Measurements from ENCODE around the gene PCDHB12. TPM values are rescaled to one million over a fixed set of nuclear protein-coding genes. Genes with fewer than 3 reads are reported as not detected.

Gene PCDHB12
- total and polyA plus RNA-seq, 2 donors = 3.4 to 6.9 TPM

DNA sequence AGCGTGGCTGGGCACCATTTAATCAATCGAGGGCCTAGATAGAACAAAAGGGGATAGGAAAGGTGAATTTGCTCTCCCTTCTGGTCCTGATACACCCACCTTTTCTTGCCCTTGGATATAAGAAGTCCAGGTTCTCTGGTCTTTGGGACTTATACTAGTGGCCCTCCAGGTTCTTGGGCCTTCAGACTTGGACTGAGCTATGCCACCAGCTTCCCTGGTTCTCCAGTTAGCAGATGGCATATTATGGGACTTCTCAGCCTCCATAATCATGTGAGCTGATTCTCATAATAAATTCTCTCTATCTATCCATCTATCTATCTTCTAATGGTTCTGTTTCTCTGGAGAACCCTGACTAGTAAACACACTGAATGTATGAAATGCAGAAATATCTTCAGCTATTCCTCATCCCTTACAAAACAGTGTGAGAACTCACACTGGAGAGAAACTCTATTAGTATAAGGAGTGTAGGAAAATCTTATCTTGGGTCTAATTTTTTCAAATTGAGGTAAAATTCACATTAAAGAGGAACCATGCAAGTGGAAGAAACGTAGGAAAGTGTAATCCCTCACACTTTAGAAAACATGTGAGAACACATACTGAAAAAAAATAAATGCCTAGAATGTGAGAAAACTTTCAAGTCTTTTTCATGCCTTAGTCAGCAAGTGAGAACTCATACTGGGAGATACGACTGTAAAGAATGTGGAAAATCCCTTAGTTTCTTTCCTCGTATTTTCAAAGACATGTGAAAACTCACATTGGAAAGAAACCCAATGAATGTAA is 52.1 kb downstream of the PCDHB12 start:
- DNase-seq (ENCODE audit: extremely low spot score) = no peak
- Histone ChIP-seq H3K27ac (ENCODE audit: low read depth) (peak overlapping the region; percentile 45), H3K36me3 (ENCODE audit: insufficient read depth) (no peaks in the 10 kb centered on the region), H3K4me3 (ENCODE audit: low read depth, low read length) (no peak overlapping the region), H3K4me1 (ENCODE audit: insufficient read depth) (no peaks in the 10 kb centered on the region)
- WGBS = 64% methylated on average over 5 of the region's 5 CpGs

DNA sequence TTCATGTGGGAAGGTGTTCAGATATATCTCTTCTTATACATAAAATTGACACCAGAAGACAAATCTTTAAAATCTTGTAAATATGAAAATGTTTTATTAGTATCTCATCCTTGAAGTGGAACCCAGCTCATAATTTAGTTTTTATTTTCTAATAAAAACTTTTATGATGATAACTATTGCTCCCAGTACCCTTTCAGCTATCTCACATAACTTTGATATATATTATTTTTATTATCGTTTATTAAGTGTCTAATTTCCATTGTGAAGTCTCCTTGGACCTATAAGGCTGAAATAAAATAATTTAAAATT is 52.7 kb downstream of the PCDHB12 start:
- Histone ChIP-seq H3K4me1 (ENCODE audit: insufficient read depth) (no peaks in the 10 kb centered on the region), H3K4me3 (ENCODE audit: low read depth, low read length) (no peak overlapping the region), H3K36me3 (ENCODE audit: insufficient read depth) (no peaks in the 10 kb centered on the region), H3K27ac (ENCODE audit: low read depth) (no peak overlapping the region)
- no peak for DNase-seq (ENCODE audit: extremely low spot score)
- 32% methylated on average over 1 of the region's 1 CpG for WGBS

Other genes starting within 250 kb of the PCDHB12 start
Only the 30 nearest of the 37 such genes appear.
- 0.16 TPM for gene PCDHB1, start 157.3 kb upstream of the PCDHB12 start, total RNA-seq
- gene PCDHB1, start 157.3 kb upstream of the PCDHB12 start, polyA plus RNA-seq = 0.01 TPM
- 3.4 TPM for gene PCDHB2, start 114.1 kb upstream of the PCDHB12 start, total RNA-seq
- gene PCDHB2, start 114.1 kb upstream of the PCDHB12 start, polyA plus RNA-seq = 3.4 TPM
- 4.6 TPM for gene PCDHB3, start 108.2 kb upstream of the PCDHB12 start, total RNA-seq
- 1.3 TPM for gene PCDHB3, start 108.2 kb upstream of the PCDHB12 start, polyA plus RNA-seq
- gene PCDHB4, start 86.9 kb upstream of the PCDHB12 start, total RNA-seq = 3.8 TPM
- gene PCDHB4, start 86.9 kb upstream of the PCDHB12 start, polyA plus RNA-seq = 6.2 TPM
- 7.0 TPM for gene PCDHB5, start 73.5 kb upstream of the PCDHB12 start, total RNA-seq
- gene PCDHB5, start 73.5 kb upstream of the PCDHB12 start, polyA plus RNA-seq = 9.0 TPM
- 1.1 TPM for gene PCDHB6, start 58.7 kb upstream of the PCDHB12 start, total RNA-seq
- 1.1 TPM for gene PCDHB6, start 58.7 kb upstream of the PCDHB12 start, polyA plus RNA-seq
- gene PCDHB7, start 36.1 kb upstream of the PCDHB12 start, total RNA-seq = 3.2 TPM
- gene PCDHB7, start 36.1 kb upstream of the PCDHB12 start, polyA plus RNA-seq = 2.6 TPM
- 1.6 TPM for gene PCDHB8, start 30.9 kb upstream of the PCDHB12 start, total RNA-seq
- gene PCDHB8, start 30.9 kb upstream of the PCDHB12 start, polyA plus RNA-seq = 1.0 TPM
- 3.3 TPM for gene PCDHB16, start 26.3 kb upstream of the PCDHB12 start, total RNA-seq
- 2.4 TPM for gene PCDHB16, start 26.3 kb upstream of the PCDHB12 start, polyA plus RNA-seq
- 2.4 TPM for gene PCDHB9, start 21.6 kb upstream of the PCDHB12 start, total RNA-seq
- 1.2 TPM for gene PCDHB9, start 21.6 kb upstream of the PCDHB12 start, polyA plus RNA-seq
- gene PCDHB10, start 16.4 kb upstream of the PCDHB12 start, total RNA-seq = 5.0 TPM
- 5.1 TPM for gene PCDHB10, start 16.4 kb upstream of the PCDHB12 start, polyA plus RNA-seq
- 7.3 TPM for gene PCDHB11, start 9.1 kb upstream of the PCDHB12 start, total RNA-seq
- gene PCDHB11, start 9.1 kb upstream of the PCDHB12 start, polyA plus RNA-seq = 2.8 TPM
- gene PCDHB13, start 5.2 kb downstream of the PCDHB12 start, total RNA-seq = 5.9 TPM
- 2.5 TPM for gene PCDHB13, start 5.2 kb downstream of the PCDHB12 start, polyA plus RNA-seq
- gene PCDHB14, start 14.6 kb downstream of the PCDHB12 start, total RNA-seq = 10.1 TPM
- 8.2 TPM for gene PCDHB14, start 14.6 kb downstream of the PCDHB12 start, polyA plus RNA-seq
- gene PCDHB15, start 36.7 kb downstream of the PCDHB12 start, total RNA-seq = 7.8 TPM
- gene PCDHB15, start 36.7 kb downstream of the PCDHB12 start, polyA plus RNA-seq = 7.3 TPM
- gene SLC25A2, start 95.3 kb downstream of the PCDHB12 start, total RNA-seq = 0.69 TPM
- gene SLC25A2, start 95.3 kb downstream of the PCDHB12 start, polyA plus RNA-seq = not detected
- 85.9 TPM for gene TAF7, start 112.1 kb downstream of the PCDHB12 start, total RNA-seq
- gene TAF7, start 112.1 kb downstream of the PCDHB12 start, polyA plus RNA-seq = 100 TPM
- 1.2 TPM for gene PCDHGA1, start 121.8 kb downstream of the PCDHB12 start, total RNA-seq
- gene PCDHGA1, start 121.8 kb downstream of the PCDHB12 start, polyA plus RNA-seq = 1.2 TPM
- 5.7 TPM for gene PCDHGA2, start 130.0 kb downstream of the PCDHB12 start, total RNA-seq
- gene PCDHGA2, start 130.0 kb downstream of the PCDHB12 start, polyA plus RNA-seq = 4.1 TPM
- gene PCDHGA3, start 135.1 kb downstream of the PCDHB12 start, total RNA-seq = 4.6 TPM
- 1.6 TPM for gene PCDHGA3, start 135.1 kb downstream of the PCDHB12 start, polyA plus RNA-seq
- 5.7 TPM for gene PCDHGB1, start 141.4 kb downstream of the PCDHB12 start, total RNA-seq
- gene PCDHGB1, start 141.4 kb downstream of the PCDHB12 start, polyA plus RNA-seq = 0.47 TPM
- 5.8 TPM for gene PCDHGA4, start 146.3 kb downstream of the PCDHB12 start, total RNA-seq
- gene PCDHGA4, start 146.3 kb downstream of the PCDHB12 start, polyA plus RNA-seq = 2.2 TPM
- 7.9 TPM for gene PCDHGB2, start 151.3 kb downstream of the PCDHB12 start, total RNA-seq
- 2.2 TPM for gene PCDHGB2, start 151.3 kb downstream of the PCDHB12 start, polyA plus RNA-seq
- 7.0 TPM for gene PCDHGA5, start 155.4 kb downstream of the PCDHB12 start, total RNA-seq
- 2.6 TPM for gene PCDHGA5, start 155.4 kb downstream of the PCDHB12 start, polyA plus RNA-seq
- 7.3 TPM for gene PCDHGB3, start 161.5 kb downstream of the PCDHB12 start, total RNA-seq
- gene PCDHGB3, start 161.5 kb downstream of the PCDHB12 start, polyA plus RNA-seq = 1.4 TPM
- gene PCDHGA6, start 165.2 kb downstream of the PCDHB12 start, total RNA-seq = 9.6 TPM
- gene PCDHGA6, start 165.2 kb downstream of the PCDHB12 start, polyA plus RNA-seq = 3.7 TPM
- gene PCDHGA7, start 174.0 kb downstream of the PCDHB12 start, total RNA-seq = 6.9 TPM
- 1.9 TPM for gene PCDHGA7, start 174.0 kb downstream of the PCDHB12 start, polyA plus RNA-seq
- 11.7 TPM for gene PCDHGB4, start 179.0 kb downstream of the PCDHB12 start, total RNA-seq
- 2.4 TPM for gene PCDHGB4, start 179.0 kb downstream of the PCDHB12 start, polyA plus RNA-seq
- gene PCDHGA8, start 183.9 kb downstream of the PCDHB12 start, total RNA-seq = 9.1 TPM
- gene PCDHGA8, start 183.9 kb downstream of the PCDHB12 start, polyA plus RNA-seq = 0.25 TPM
- gene PCDHGB5, start 189.2 kb downstream of the PCDHB12 start, total RNA-seq = 13.5 TPM
- gene PCDHGB5, start 189.2 kb downstream of the PCDHB12 start, polyA plus RNA-seq = 4.7 TPM

Measured in urinary bladder (tissue), 4 donors.